Activated CD4-positive, alpha-beta T cell treated with anti-CD3 and anti-CD28 coated beads, Interleukin-2, amount 50 U/mL, for 48 hours (primary cell): ENCODE measurements around the gene CLPTM1L.

Source experiments
- DNase-seq, 2 experiments: peaks; one replicate each; pipeline ENCODE4 v3.0.0-alpha.2; 2020

Gene CLPTM1L

GRCh38 chr5:1270933-1271914 lies 73.7 kb downstream of the CLPTM1L start:
- DNase-seq, result no peak

- no peak for DNase-seq
Measured at GRCh38 chr5:1270426-1270825, 74.5 kb downstream of the CLPTM1L start.

- peak; percentile 33 to 44 for DNase-seq
Measured at GRCh38 chr5:1268666-1269065, 76.2 kb downstream of the CLPTM1L start.

DNA sequence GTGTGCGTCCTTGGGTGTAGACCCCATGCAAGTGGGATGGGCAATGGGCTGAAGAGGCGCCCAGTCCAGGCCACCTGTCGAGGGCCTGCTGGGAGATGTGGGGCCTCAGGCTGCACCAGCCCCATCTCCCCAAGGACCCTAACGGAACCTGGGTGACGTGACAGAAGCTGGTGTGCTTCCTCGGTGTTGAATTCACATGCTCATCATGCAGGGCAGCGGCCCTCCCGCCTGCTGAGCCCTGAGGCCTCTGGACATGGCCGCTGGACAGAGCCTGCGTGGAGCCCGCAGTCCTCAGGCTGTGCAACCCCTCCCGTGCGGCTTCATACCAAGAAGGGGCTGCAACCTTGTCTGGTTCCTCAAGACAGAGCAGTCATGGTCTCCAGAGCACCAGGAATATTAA lies 76.8 kb downstream of the CLPTM1L start:
- no peak for DNase-seq
